ENCODE measurements around the gene TWIST2. TPM values are rescaled to one million over a fixed set of nuclear protein-coding genes. Genes with fewer than 3 reads are reported as not detected.

TWIST2 gene
- total RNA-seq, 1 donor: 9.4 TPM

GRCh38 chr2:238854699-238855229, 6.9 kb downstream of the TWIST2 start:
- TF ChIP-seq CTCF (IDR thresholded peaks at IDR 0.05; ENCODE audit: extremely low read depth, low read depth, low read length): no peak
- no peaks in the 10 kb centered on the region for H3K9me3 ChIP-seq (ENCODE audit: low read depth, low read length)
- no peak overlapping the region for H3K27ac ChIP-seq (ENCODE audit: low read depth, low read length)
- no peak for DNase-seq (ENCODE audit: insufficient read length, low spot score, missing footprints)
- H3K4me1 ChIP-seq (ENCODE audit: insufficient read depth, low read length): peaks cover 3% of the 10 kb centered on the region
- no peak overlapping the region for H3K4me3 ChIP-seq (ENCODE audit: insufficient read depth, low read length)
- no peak overlapping the region for H3K4me2 ChIP-seq (ENCODE audit: insufficient read depth, low read length)
- no peak overlapping the region for H2AFZ ChIP-seq (ENCODE audit: low read length)
- H3K36me3 ChIP-seq (ENCODE audit: insufficient read depth, low read length): no peaks in the 10 kb centered on the region
- no peaks in the 10 kb centered on the region for H4K20me1 ChIP-seq (ENCODE audit: insufficient read depth, low read length)
- H3K27me3 ChIP-seq (ENCODE audit: insufficient read depth, low read length): no peaks in the 10 kb centered on the region
- peaks cover 57% of the 10 kb centered on the region for H3K79me2 ChIP-seq (ENCODE audit: insufficient read depth, low read length)

DNA sequence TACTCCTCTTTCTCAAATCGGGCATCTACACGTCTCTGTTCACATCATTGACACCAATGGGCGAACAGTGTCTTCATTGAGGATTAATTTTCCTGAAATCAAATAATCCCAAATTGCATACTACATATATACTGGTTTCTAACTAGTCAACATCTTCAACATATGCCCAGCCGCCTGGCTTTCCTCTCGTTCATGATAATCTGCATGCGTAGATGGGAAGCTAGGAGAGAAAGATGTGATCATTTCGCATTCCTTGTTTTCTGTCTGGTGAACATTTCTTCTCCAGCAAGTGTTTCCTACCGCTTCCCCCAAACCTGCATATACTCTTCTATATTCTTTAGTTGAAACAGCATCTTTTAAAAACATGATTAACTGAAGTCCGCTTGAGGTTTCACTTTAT, 7.4 kb downstream of the TWIST2 start:
- TF ChIP-seq CTCF (IDR thresholded peaks at IDR 0.05; ENCODE audit: extremely low read depth, low read depth, low read length): no peak
- peaks cover 57% of the 10 kb centered on the region for H3K79me2 ChIP-seq (ENCODE audit: insufficient read depth, low read length)
- H3K36me3 ChIP-seq (ENCODE audit: insufficient read depth, low read length): no peaks in the 10 kb centered on the region
- DNase-seq (ENCODE audit: insufficient read length, low spot score, missing footprints): no peak
- no peak overlapping the region for H2AFZ ChIP-seq (ENCODE audit: low read length)
- no peaks in the 10 kb centered on the region for H4K20me1 ChIP-seq (ENCODE audit: insufficient read depth, low read length)
- no peak overlapping the region for H3K27ac ChIP-seq (ENCODE audit: low read depth, low read length)
- H3K4me3 ChIP-seq (ENCODE audit: insufficient read depth, low read length): no peak overlapping the region
- no peak overlapping the region for H3K4me2 ChIP-seq (ENCODE audit: insufficient read depth, low read length)
- H3K4me1 ChIP-seq (ENCODE audit: insufficient read depth, low read length): no peaks in the 10 kb centered on the region
- no peaks in the 10 kb centered on the region for H3K27me3 ChIP-seq (ENCODE audit: insufficient read depth, low read length)
- H3K9me3 ChIP-seq (ENCODE audit: low read depth, low read length): no peaks in the 10 kb centered on the region

DNA sequence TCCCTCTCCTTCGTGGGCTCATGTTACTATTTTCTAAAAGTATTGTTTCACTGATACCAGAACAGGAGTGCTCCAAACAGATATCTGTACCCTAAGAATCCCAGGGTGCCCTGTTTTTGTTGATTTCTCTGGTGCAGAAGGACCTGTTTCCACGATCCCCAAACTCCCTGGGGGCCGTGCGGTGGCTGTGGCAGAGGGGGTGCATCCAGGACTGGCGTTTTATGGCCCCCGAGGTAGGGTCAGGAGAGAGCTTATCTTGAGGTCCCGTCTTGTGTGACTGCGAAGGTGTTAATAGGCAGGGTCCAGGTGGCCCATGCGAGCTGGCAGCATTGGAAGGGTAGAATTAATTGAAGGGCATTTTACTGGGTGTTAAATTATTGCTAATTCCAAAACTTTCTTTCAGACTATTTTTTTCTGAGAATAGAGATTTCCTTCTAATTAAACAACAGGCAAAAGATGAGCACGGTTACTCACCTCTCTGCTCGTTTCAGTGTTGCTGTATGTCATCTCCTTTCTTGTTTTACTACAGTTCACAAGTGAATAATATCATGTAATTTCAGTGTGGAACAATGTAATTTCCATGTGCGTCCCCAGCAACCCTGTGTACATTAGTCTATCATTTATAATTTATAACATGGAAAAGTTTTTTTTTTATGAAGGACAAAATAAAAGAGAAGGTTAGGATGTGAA, 8.2 kb downstream of the TWIST2 start:
- DNase-seq (ENCODE audit: insufficient read length, low spot score, missing footprints): no peak
- no peak overlapping the region for H3K4me2 ChIP-seq (ENCODE audit: insufficient read depth, low read length)

More for the DNA sequence above, 8.2 kb downstream of the TWIST2 start:
- Histone ChIP-seq H4K20me1 (ENCODE audit: insufficient read depth, low read length) (no peaks in the 10 kb centered on the region), H3K79me2 (ENCODE audit: insufficient read depth, low read length) (peaks cover 57% of the 10 kb centered on the region), H3K36me3 (ENCODE audit: insufficient read depth, low read length) (no peaks in the 10 kb centered on the region), H3K27ac (ENCODE audit: low read depth, low read length) (no peak overlapping the region), H3K4me1 (ENCODE audit: insufficient read depth, low read length) (no peaks in the 10 kb centered on the region), H3K4me3 (ENCODE audit: insufficient read depth, low read length) (no peak overlapping the region), H3K27me3 (ENCODE audit: insufficient read depth, low read length) (no peaks in the 10 kb centered on the region), H3K9me3 (ENCODE audit: low read depth, low read length) (no peaks in the 10 kb centered on the region), H2AFZ (ENCODE audit: low read length) (no peak overlapping the region)
- TF ChIP-seq CTCF (IDR thresholded peaks at IDR 0.05; ENCODE audit: extremely low read depth, low read depth, low read length): no peak
